Uterus (tissue), 2 donors: ENCODE results near the gene DMBT1.

Experiments
- CTCF ChIP-seq, 4 experiments: fragments of 200-600 bp in 2 of 4; fragments of 450-650 bp in 2 of 4; sonication (generic) in 2 of 4; IDR thresholded peaks; one replicate each; pipeline ENCODE4 v1.5.1; 2016 to 2019; ENCODE audit warnings: antibody characterized with exemption in 4 of 4, mild to moderate bottlenecking in 2 of 4, moderate library complexity in 1 of 4
- POLR2A ChIP-seq, 2 donors: fragments of 450-650 bp; IDR thresholded peaks; one replicate each; pipeline ENCODE4 v1.6.1; 2016; ENCODE audit warnings: antibody characterized with exemption in 2 of 2, mild to moderate bottlenecking in 1 of 2, moderate library complexity in 1 of 2

- TF ChIP-seq CTCF (IDR thresholded peaks at IDR 0.05) (no peak), POLR2A (IDR thresholded peaks at IDR 0.05) (no peak)
Observed at GRCh38 chr10:122665329-122665860, 104.8 kb downstream of the DMBT1 start.
